ENCODE measurements around the gene REV1.

DNA sequence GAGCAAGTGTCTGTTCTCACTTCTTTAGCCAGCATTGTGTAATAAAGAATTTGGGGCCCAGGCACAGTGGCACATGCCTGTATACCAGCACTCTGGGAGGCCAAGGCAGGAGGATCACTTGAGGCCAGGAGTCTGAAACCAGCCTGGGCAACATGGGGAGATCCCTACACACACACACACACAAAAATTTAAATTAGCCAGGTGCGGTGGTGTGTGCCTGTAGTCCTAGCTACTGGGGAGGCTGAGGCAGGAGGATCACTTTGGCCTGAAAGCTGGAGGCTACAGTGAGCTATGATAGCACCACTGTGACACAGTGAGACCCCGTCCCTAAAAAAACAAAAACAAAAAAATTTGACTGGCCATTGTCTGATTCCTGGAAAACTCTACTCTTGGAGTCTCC is 8.3 kb downstream of the REV1 start:
- TF ChIP-seq, protein P1, sequence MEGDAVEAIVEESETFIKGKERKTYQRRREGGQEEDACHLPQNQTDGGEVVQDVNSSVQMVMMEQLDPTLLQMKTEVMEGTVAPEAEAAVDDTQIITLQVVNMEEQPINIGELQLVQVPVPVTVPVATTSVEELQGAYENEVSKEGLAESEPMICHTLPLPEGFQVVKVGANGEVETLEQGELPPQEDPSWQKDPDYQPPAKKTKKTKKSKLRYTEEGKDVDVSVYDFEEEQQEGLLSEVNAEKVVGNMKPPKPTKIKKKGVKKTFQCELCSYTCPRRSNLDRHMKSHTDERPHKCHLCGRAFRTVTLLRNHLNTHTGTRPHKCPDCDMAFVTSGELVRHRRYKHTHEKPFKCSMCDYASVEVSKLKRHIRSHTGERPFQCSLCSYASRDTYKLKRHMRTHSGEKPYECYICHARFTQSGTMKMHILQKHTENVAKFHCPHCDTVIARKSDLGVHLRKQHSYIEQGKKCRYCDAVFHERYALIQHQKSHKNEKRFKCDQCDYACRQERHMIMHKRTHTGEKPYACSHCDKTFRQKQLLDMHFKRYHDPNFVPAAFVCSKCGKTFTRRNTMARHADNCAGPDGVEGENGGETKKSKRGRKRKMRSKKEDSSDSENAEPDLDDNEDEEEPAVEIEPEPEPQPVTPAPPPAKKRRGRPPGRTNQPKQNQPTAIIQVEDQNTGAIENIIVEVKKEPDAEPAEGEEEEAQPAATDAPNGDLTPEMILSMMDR (IDR thresholded peaks at IDR 0.05): no peak
- TF ChIP-seq POLR2A (IDR thresholded peaks at IDR 0.05) (no peak), POLR2AphosphoS5 (IDR thresholded peaks at IDR 0.05) (no peak)
